HG03135 (cell line): ENCODE measurements around the gene MYL7.
A peak's percentile ranks its signal among the peaks of the same experiment; 100 is the strongest.

ENCODE experiments used
- ATAC-seq: cut with Tn5 transposase; IDR thresholded peaks from one replicate; pipeline ENCODE4 v1.9.1; 2021; ENCODE audit warnings: mild to moderate bottlenecking, moderate library complexity; ENCODE audit not compliant: unreplicated experiment

The MYL7 gene

GRCh38 chr7:44101966-44102845 is 38.9 kb downstream of the MYL7 start:
- ATAC-seq, result no peak

GRCh38 chr7:44101303-44101965 is 39.7 kb downstream of the MYL7 start:
- ATAC-seq, result no peak

- no peak for ATAC-seq
Measured at GRCh38 chr7:44100458-44101302, 40.5 kb downstream of the MYL7 start.

- ATAC-seq, result no peak
Measured at GRCh38 chr7:44099669-44100068, 41.5 kb downstream of the MYL7 start.

- ATAC-seq, result no peak
Measured at GRCh38 chr7:44098092-44099068, 42.8 kb downstream of the MYL7 start.

- ATAC-seq, result peak; percentile 65
Measured at GRCh38 chr7:44097064-44097932, 43.8 kb downstream of the MYL7 start.

- ATAC-seq, result no peak
Measured at GRCh38 chr7:44096326-44096881, 44.7 kb downstream of the MYL7 start.

DNA sequence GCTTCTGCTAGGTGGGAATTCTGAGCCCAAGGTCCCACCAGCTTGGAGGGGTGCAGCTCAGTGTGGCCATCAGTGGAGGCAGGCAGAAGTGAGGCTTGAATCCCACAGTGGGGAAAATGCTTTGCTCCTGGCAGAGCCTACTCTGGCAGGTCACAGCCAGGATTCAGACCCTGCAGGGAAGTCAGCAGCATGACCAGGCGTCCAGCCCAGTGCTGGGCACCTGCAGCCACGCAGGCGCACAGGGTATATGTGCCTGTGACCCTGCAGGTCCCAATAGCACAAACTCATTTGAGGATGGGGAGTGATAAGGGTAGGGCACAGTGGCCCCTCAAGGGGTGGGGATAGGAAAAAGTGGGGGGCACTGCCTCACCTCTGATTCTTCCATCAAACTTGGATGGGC is 45.4 kb downstream of the MYL7 start:
- no peak for ATAC-seq

DNA sequence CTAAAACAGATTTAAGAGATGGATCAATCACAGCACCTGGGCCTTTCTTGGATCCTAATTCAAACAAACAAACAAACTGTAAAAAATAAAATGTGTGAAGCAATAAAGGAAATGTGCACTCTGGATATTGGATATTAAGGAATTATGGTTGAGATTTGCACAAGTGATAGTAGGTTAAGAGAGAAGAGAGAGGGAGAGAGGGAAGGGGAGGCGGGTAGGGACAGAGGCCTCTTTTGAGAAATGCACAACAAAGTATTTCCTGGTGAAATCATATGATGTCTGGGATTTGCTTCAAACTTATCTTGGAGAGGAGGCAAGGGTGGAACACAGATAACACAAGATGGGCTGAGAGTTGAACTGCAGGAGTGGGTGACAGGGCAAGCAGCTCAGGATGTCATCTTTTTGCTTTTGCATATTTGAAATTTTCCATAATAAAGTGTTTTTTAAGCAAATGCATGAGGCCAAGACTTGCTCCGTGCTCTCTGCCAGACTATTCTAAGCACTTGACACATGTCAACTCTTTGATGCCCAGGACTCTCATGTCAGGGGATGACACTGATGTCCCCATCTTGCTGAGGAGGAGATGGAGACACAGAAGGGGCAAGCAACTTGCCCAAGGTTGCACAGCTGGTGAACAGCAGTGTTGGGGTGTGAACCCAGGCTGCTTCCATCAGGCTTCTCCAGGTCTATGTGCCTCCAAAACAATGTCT is 46.1 kb downstream of the MYL7 start:
- ATAC-seq, result no peak

GRCh38 chr7:44094365-44094764 is 46.8 kb downstream of the MYL7 start:
- no peak for ATAC-seq

DNA sequence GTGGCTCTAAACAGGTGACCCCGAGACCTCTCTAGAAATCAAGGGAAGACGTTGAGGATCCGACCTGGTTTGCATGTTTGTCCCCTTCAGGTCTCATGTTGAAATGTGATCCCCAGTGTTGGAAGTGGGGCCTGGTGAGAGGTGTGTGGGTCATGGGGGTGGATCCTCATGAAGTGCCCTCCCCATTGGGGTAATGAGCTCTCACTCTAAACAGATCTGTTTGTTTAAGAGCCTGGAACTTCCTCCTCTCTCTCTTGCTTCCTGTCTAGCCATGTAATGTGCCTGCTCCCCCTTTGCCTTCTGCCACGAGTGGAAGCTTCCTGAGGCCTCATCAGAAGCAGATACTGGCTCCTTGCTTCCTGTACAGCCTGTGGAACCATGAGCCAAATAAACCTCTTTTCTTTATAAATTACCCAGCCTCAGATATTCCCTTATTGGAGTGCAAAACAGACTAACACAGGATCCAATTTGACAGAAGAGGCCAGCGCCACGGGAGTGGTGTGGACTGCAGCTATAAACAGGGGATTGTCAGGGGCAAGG is 48.0 kb downstream of the MYL7 start:
- no peak for ATAC-seq
